NCI-H146 (cell line): ENCODE results near the gene ARSG.
A peak's percentile ranks its signal among the peaks of the same experiment; 100 is the strongest.
"Not testable (repeated sequence)": the region's sequence is repeated elsewhere in the genome, so short reads cannot be mapped to it uniquely, and the experiment has no call there.

ENCODE experiments used
- DNase-seq: peaks from one replicate; lab custom pipeline; 2025; lab: John Stamatoyannopoulos, UW

ARSG gene

GRCh38 chr17:68277807-68278206, 13.5 kb upstream of the ARSG start:
- no peak for DNase-seq

DNA sequence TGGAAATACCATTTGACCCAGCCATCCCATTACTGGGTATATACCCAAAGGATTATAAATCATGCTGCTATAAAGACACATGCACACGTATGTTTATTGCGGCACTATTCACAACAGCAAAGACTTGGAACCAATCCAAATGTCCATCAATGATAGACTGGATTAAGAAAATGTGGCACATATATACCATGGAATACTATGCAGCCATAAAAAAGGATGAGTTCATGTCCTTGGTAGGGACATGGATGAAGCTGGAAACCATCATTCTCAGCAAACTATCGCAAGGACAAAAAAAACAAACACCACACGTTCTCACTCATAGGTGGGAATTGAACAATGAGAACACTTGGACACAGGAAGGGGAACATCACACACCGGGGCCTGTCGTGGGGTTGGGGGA, 9.3 kb upstream of the ARSG start:
- not testable (repeated sequence) for DNase-seq

DNA sequence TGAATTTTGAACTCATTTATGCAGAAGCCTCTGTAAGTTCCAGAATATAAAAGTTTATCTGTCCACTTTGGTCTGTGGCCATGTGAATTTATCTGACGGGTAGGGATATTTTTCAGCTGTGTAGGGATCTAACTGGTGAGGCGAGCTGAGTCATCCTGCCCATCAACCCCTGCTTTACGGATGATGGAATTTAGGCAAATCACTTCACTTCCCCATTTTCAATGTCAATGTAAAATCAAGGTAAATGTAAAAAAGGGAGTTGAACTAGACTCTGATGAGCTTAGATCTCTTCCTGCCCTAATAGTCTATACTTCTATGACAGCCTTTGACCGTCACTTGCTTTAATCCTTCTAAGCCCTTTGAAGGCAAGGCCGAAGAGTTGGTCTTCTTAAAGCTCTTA, 2.9 kb upstream of the ARSG start:
- DNase-seq, result no peak

DNA sequence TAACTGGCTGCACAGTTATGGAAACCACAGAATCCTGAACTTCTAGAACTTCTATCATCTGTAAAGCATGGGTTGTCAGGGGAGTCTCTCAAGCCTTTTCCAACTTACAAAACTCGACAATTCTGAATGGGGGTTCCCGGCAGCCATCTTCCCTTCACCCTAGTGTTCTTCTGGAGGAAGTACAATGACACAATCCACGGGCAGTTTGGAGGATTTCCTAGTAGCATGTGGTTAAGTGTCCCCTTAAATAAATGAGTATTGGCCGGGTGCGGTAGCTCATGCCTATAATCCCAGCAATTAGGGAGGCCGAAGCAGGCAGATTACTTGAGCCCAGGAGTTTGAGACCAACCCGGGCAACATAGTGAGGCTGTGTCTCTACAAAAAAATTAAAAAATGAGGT, 2.5 kb upstream of the ARSG start:
- no peak for DNase-seq

- DNase-seq, result no peak
Measured at GRCh38 chr17:68289473-68289872, 1.8 kb upstream of the ARSG start.

DNA sequence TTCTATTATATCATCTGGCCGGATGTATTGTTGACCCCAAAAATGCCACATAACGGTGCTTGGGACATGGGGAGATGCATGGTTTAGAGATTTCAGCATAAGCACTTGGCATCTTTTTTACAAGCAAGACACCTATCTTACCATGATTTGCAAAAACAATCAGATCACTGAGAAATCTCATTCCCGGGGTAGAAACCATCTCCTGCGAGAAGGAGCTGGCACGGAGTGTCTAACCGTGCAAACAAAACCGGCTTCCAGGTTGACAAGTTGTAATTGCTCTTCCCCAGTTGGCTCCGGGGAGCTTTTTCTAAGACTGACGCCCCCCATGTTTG, 1.4 kb upstream of the ARSG start:
- DNase-seq, result no peak

DNA sequence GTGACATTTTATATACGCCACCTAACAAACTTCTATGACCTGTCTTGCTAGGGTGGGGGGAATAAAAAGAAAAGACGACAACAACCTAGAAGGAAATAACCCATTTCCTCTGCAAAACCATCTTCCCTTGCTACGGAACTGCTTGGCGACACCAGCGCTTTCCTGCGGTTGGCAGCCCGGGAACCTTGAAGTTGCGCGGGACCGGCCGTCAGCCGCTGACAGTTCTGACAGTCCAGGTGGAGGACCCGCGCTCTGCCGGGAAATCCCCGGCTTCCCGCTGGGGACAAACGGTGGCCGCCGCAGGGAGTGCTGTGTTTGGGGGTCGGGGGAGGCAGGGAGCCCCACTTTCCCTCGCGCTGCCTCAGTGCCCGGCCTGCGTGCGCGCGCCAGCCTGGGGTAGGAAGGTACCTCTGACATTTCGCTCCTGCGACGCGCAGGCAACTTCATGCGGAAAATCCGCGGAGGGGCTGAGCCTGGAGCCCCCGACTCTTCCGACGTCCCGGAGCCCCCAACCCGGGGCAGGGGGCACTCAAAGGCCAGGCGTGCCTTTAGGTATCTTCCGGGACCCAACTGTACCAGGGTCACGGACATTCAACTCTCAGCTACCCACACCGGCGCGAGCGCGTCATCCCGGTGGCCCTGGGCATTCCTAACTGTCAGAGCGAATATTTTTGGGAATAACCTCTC, 884 bp upstream of the ARSG start:
- DNase-seq, result peak; percentile 25

- DNase-seq, result peak; percentile 74
Measured at GRCh38 chr17:68291836-68292688, 767 bp downstream of the ARSG start.

DNA sequence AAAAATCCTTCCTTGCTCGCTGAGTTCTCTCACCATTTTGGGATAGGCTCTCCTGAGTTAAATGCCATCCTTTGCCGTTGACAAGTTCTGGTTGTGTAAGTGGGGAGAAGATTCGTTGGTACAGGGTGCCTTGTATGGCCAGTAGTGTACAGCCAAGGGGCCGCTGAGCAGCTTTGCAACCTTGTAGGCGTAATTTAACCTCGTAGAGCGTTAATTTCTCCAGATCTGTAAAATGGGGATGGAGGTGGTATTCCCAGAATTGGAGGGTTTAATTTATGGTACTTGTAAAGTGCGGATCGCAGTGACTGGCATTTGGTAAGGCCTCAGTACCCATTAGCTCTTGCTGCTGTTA, 1.4 kb downstream of the ARSG start:
- no peak for DNase-seq

GRCh38 chr17:68293490-68294195, 2.3 kb downstream of the ARSG start:
- DNase-seq, result no peak

GRCh38 chr17:68294196-68294555, 2.9 kb downstream of the ARSG start:
- no peak for DNase-seq

- DNase-seq, result no peak
Measured at GRCh38 chr17:68294617-68295016, 3.3 kb downstream of the ARSG start.

DNA sequence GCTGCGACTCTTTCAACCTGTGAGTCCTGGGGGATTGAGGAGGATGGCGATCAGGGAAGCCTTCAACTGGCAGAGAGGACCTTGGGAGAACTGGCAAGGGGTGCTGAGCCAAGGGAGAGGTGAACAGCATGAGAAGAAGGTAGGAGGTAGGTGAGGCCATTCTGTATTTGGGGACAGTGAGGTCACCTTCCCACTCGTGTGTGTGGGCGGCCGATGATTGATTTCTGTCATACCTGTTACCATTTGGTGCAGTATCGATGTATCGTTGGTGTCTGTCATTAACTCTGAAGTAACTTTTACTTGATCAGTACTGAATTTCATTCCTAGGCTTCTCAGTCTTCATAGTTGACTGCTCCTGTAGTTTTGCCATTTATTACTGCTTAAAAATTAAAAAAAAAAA, 3.8 kb downstream of the ARSG start:
- no peak for DNase-seq

- peak; percentile 15 for DNase-seq
Measured at GRCh38 chr17:68296217-68297191, 5.2 kb downstream of the ARSG start.

DNA sequence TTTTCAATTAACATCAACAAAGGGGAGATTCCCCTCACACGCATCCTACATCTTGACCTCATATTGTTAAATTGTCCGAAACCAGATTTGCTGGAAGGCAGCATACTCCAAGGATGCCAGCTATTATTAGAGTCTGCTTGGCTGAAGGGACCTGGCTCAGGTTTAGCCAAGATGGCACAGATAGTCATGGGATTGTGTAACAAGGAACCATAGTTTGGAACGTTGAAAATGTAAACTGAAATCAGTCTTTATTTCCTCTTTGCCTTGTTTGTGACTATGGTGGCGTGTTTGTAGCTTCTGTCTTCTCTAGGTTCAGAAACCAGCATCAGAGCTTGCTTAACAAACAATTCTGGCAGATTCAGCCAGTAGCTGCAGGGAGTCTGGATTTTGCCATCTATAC, 5.9 kb downstream of the ARSG start:
- no peak for DNase-seq

DNA sequence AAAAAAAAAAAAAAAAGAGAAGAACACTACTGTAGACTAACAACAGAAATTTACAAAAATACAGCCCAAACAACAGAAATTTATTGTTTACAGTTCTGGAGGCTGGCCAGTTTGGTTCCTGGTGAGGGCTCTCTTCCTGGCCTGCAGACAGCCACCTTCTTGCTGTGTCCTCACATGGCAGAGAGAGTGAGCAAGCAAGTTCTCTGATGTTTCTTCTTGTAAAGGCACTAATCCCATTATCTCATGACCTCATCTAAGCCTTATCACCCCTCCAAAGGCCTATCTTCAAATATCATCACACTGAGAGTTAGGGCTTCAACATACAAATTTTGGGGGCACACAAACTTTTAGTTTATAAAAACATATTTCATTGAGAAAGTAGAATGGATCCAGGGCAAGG, 7.3 kb downstream of the ARSG start:
- DNase-seq, result no peak

DNA sequence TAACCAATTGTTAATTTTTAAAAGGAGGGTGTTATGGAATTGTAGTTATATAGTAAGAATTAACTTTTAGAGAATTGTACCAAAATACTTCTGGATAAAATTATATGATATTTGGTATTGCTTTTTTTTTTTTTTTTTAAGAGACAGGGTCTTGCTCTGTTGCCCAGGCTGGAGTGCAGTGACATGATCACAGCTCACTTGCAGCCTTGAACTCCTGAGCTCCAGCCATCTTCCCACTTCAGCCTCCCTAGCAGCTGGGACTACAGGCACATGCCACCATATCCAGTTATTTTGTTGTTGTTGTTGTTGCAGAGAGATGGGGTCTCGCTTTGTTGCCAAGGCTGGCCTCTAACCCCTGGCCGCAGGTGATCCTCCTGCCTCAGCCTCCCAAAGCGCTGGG, 8.5 kb downstream of the ARSG start:
- no peak for DNase-seq

DNA sequence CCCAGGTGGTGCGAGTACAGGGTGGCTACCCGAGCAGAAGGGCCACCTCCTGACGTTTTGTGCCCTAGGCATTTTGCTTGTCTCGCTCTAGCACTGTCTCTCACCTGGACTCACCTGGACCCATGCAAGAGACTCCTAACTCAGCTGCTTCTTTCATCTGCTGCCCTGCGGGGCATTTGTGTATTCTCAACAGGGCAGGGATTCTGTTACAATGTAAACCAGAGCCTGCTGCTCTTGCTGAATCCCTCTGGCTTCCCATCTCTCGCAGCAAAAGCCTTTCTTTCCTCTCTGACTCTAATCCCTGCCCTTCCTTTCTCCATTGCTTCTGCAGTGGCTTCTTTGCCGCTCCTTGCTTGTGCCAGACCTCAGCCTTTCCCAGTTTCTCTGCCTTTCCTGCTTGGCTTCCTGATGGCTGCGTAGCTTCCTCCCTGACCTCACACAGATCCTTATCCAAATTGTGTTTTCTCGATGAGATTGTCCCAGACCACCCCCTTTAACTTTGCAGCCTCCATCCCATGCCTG, 10.2 kb downstream of the ARSG start:
- DNase-seq, result peak; percentile 99

- DNase-seq, result peak; percentile 93
Measured at GRCh38 chr17:68302066-68302564, 10.8 kb downstream of the ARSG start.

DNA sequence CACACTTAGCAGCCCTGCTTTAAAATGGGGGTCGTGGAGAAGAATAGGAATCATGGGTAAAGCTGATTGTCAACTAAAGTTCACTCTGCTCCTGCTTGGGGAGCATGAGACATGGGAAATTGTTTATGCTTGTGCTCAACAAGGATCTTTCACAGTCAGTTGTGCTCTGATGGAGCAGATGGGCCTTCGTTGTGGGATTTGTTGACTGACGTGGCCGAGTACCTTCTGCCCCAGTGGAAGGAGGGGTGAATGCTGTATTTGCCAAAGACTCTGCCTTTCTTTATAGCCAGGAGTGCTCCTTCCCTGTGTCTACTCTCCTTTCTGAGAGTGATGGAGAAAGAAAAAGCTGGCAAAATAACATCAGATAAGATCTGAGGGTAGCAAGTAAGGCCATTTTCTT, 11.4 kb downstream of the ARSG start:
- DNase-seq, result peak; percentile 40

DNA sequence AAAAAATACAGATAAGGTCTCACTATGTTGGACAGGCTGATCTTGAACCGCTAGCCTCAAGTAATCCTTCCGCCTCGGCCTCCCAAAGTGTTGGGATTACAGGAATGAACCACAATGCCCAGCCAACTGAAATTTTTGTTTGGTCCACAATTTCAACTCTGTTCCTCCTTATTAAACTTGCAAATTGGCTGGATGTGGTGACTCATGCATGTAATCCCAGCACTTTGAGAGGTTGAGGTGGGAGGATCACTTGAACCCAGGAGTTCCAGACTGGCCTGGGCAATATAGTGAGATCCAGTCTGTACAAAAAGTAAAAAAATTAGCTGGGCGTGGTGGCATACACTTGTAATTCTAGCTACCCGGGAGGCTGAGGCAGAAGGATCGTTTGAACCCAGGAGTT, 13.4 kb downstream of the ARSG start:
- no peak for DNase-seq

DNA sequence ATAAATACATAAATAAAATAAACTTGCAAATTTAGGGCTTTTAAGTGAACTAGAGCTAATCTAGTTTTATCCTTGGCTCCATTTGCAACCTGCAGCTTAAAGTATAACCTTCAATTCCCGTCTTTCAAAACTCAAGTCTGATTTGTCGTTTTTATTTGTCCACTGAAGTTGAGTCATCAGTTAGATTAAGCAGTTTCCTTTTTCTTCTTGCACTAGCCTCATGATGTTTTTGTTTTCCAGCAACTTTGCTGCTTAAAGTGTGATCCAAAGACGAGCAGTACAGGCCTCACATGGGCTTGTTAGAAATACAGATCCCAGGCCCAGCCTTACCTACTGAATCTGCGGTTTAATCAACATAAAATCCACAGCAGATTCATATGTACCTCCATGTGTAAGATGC, 13.8 kb downstream of the ARSG start:
- no peak for DNase-seq
